K562 (cell line): Measurements from ENCODE around the gene FPGS. TPM values are rescaled to one million over a fixed set of nuclear protein-coding genes. Genes with fewer than 3 reads are reported as not detected.

Experiments used
- CCNT2 ChIP-seq: IDR thresholded peaks from 2 replicates; pipeline ENCODE4 v1.6.1; 2011; ENCODE audit warnings: borderline replicate concordance, low read depth, mild to moderate bottlenecking, moderate library complexity, mixed read lengths, low read length; ENCODE audit not compliant: insufficient read length; ENCODE audit errors: extremely low read depth
- CTBP1 ChIP-seq: fragments of 450-650 bp; IDR thresholded peaks from 2 replicates; pipeline ENCODE4 v1.6.1; 2016; ENCODE audit warnings: borderline replicate concordance
- DIDO1 ChIP-seq: fragments of 450-650 bp; IDR thresholded peaks from 2 replicates; pipeline ENCODE4 v1.6.1; 2016; ENCODE audit warnings: low read depth, missing biosample characterization, missing genetic modification characterization
- ESRRA ChIP-seq: fragments of 450-650 bp; IDR thresholded peaks from 2 replicates; pipeline ENCODE4 v1.6.1; 2014; ENCODE audit warnings: low read depth, mild to moderate bottlenecking, moderate library complexity, borderline replicate concordance
- ETS2 ChIP-seq: IDR thresholded peaks from 2 replicates; pipeline ENCODE4 v1.6.1; 2016; ENCODE audit warnings: borderline replicate concordance, missing genetic modification characterization, mild to moderate bottlenecking, moderate library complexity, missing compliant biosample characterization; ENCODE audit not compliant: poor library complexity, severe bottlenecking
- EZH2 ChIP-seq: IDR thresholded peaks from 2 replicates; pipeline ENCODE4 v1.6.1; 2012; ENCODE audit warnings: low read depth, mild to moderate bottlenecking, inconsistent platforms, low read length, borderline replicate concordance
- FOS ChIP-seq: IDR thresholded peaks from 3 replicates; pipeline ENCODE4 v1.6.1; 2011; ENCODE audit not compliant: insufficient read length; ENCODE audit errors: extremely low read depth
- FOSL1 ChIP-seq: fragments of 200-800 bp; sonication (Bioruptor generic); conservative IDR thresholded peaks from 2 replicates; pipeline ENCODE4 v1.6.1; 2016; ENCODE audit warnings: missing genetic modification characterization, missing compliant biosample characterization
- FOXA1 ChIP-seq: fragments of 450-650 bp; IDR thresholded peaks from 2 replicates; pipeline ENCODE4 v1.6.1; 2016; ENCODE audit warnings: mild to moderate bottlenecking, borderline replicate concordance
- NCOA1 ChIP-seq: fragments of 450-650 bp; IDR thresholded peaks from 2 replicates; pipeline ENCODE4 v1.6.1; 2016; ENCODE audit warnings: low read depth
- NR2C1 ChIP-seq, 2 experiments: fragments of 450-650 bp; IDR thresholded peaks; 2 replicates each; pipeline ENCODE4 v1.6.1; 2017; ENCODE audit warnings: mild to moderate bottlenecking in 2 of 2, antibody characterized with exemption in 1 of 2, inconsistent platforms in 1 of 2, missing compliant biosample characterization in 1 of 2, missing genetic modification characterization in 1 of 2
- RBM34 ChIP-seq: fragments of 200-400 bp; formaldehyde crosslinking; IDR thresholded peaks from 2 replicates; pipeline ENCODE4 v1.6.1; 2018; ENCODE audit warnings: low read length, borderline replicate concordance; ENCODE audit not compliant: insufficient read depth
- RHOXF2B ChIP-seq: fragments of 250-450 bp; sonication (Bioruptor Pico); conservative IDR thresholded peaks from 2 replicates; pipeline ENCODE4 v1.5.1; 2021
- SMAD4 ChIP-seq: fragments of 250-450 bp; sonication (Bioruptor Pico); conservative IDR thresholded peaks from 2 replicates; pipeline ENCODE4 v1.8.0; 2021; ENCODE audit warnings: inconsistent platforms, mild to moderate bottlenecking, moderate library complexity
- U2AF1 ChIP-seq: fragments of 200-400 bp; formaldehyde crosslinking; optimal IDR thresholded peaks from 2 replicates; pipeline ENCODE3; 2017; ENCODE audit warnings: mild to moderate bottlenecking, low read depth, low read length, moderate library complexity
- YY1 ChIP-seq, 3 experiments: IDR thresholded peaks; 2 replicates each; pipeline ENCODE4 v1.6.1; 2011; ENCODE audit warnings: low read length in 2 of 3, mild to moderate bottlenecking in 2 of 3, moderate library complexity in 2 of 3, borderline replicate concordance in 1 of 3, control low read depth in 1 of 3, low read depth in 1 of 3; ENCODE audit not compliant: insufficient read depth in 3 of 3, insufficient replicate concordance in 2 of 3, control insufficient read depth in 1 of 3, insufficient read length in 1 of 3; ENCODE audit errors: extremely low read depth in 1 of 3
- ZNF444 ChIP-seq: fragments of 250-450 bp; sonication (Bioruptor Pico); IDR thresholded peaks from 2 replicates; pipeline ENCODE4 v1.4.0; 2020; ENCODE audit warnings: mild to moderate bottlenecking, moderate library complexity
- ZNF586 ChIP-seq: fragments of 450-650 bp; formaldehyde crosslinking; conservative IDR thresholded peaks from 2 replicates; pipeline ENCODE4 v1.4.0; 2020; ENCODE audit warnings: mild to moderate bottlenecking, moderate library complexity
- ZNF79 ChIP-seq: fragments of 250-450 bp; sonication (Bioruptor Pico); IDR thresholded peaks from 2 replicates; pipeline ENCODE4 v1.4.0; 2020; ENCODE audit warnings: low read depth, mild to moderate bottlenecking, moderate library complexity
- polyA plus RNA-seq, 8 experiments: library from polyadenylated mRNA; depleted of rRNA in 4 of 8; stranded (reverse) in 5 of 8; unstranded in 3 of 8; fragments of >200 nt; fragmentation: Nextera tagmentation in 2 of 8; fragmentation: Illumina TruSeq in 1 of 8; extraction: Ambion mirVana in 2 of 8; extraction: Trizol in 1 of 8; gene quantifications; 2 replicates each; pipeline versions ENCODE4 v1.2.1 to v1.2.3, GENCODE V29; 2011 to 2014; ENCODE audit warnings: inconsistent platforms in 1 of 8, missing spikeins in 1 of 8
- total RNA-seq, 7 experiments: library from RNA; depleted of rRNA in 6 of 7; stranded (reverse); fragments of >200 nt in 6 of 7; fragmentation: Illumina TruSeq in 2 of 7; extraction: Trizol in 2 of 7; gene quantifications; 2 replicates each; pipeline versions ENCODE4 v1.2.1 to v1.2.3, GENCODE V29; 2011 to 2021; ENCODE audit warnings: low replicate concordance in 1 of 7
- TF ChIP-seq, protein P1 (sequence below): fragments of 250-450 bp; sonication (Bioruptor Pico); IDR thresholded peaks from 2 replicates; pipeline ENCODE4 v1.8.0; 2022; ENCODE audit warnings: inconsistent platforms
- TF ChIP-seq, protein P2 (sequence below): fragments of 250-450 bp; sonication (Bioruptor Pico); IDR thresholded peaks from 2 replicates; pipeline ENCODE4 v1.5.0; 2021
- TF ChIP-seq, protein P3 (sequence below): sonication (generic); formaldehyde crosslinking; IDR thresholded peaks from 2 replicates; pipeline ENCODE4 v1.8.0; 2022; ENCODE audit warnings: mild to moderate bottlenecking, missing genetic modification reagents
- TF ChIP-seq, protein P4 (sequence below): fragments of 250-450 bp; sonication (Bioruptor Pico); IDR thresholded peaks from 2 replicates; pipeline ENCODE4 v1.8.0; 2021; ENCODE audit warnings: moderate library complexity, mild to moderate bottlenecking, inconsistent platforms

The FPGS gene
- total and polyA plus RNA-seq, 9 of the 15 experiments (the other 6 are each of a cell fraction or from before 2014, with no cell fraction given): 0.84 to 86.4 (median 59.2) TPM

DNA sequence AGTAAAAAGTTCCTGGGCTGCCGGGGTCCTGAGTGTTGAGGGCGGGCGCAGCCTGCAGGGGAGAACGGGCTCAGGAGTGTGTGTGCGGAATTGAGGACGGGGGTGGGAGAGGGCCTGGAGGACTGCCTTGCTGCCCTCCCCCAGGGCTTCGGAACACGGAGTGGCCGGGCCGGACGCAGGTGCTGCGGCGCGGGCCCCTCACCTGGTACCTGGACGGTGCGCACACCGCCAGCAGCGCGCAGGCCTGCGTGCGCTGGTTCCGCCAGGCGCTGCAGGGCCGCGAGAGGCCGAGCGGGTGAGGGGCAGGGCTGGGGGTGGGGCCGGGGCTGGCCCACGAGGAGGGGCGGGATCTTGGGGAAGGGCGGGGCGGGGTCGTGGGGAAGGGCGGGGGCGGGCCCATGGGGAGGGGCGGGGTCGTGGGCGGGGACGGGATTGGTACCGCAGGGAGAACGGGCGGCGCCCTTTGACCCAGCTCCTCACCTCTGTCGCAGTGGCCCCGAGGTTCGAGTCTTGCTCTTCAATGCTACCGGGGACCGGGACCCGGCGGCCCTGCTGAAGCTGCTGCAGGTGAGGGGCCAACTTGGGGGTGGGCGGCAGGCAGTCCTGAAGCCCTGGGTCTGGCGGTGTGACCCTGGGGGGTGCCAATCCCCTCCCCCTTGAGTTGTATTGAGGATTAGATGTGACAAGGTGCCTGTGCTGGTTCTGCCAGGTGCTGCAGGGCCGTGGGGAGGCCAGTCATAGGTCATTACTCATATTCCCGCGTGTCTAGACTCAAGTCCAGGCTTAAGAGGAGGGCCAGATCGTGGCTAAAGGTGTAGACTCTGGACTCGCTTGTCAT is 7.1 kb downstream of the FPGS start (continued):
- no peak for TF ChIP-seq U2AF1
- no peak for TF ChIP-seq SMAD4
- TF ChIP-seq RBM34: no peak
- TF ChIP-seq, protein P1, sequence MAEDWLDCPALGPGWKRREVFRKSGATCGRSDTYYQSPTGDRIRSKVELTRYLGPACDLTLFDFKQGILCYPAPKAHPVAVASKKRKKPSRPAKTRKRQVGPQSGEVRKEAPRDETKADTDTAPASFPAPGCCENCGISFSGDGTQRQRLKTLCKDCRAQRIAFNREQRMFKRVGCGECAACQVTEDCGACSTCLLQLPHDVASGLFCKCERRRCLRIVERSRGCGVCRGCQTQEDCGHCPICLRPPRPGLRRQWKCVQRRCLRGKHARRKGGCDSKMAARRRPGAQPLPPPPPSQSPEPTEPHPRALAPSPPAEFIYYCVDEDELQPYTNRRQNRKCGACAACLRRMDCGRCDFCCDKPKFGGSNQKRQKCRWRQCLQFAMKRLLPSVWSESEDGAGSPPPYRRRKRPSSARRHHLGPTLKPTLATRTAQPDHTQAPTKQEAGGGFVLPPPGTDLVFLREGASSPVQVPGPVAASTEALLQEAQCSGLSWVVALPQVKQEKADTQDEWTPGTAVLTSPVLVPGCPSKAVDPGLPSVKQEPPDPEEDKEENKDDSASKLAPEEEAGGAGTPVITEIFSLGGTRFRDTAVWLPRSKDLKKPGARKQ: peak; percentile 82; the same call in 1 of the 2 replicates
- TF ChIP-seq FOSL1 (tag): no peak
- TF ChIP-seq FOS: no peak
- TF ChIP-seq RHOXF2B: no peak
- TF ChIP-seq ZNF444 (CRISPR knock-in tag): no peak
- TF ChIP-seq, protein P2, sequence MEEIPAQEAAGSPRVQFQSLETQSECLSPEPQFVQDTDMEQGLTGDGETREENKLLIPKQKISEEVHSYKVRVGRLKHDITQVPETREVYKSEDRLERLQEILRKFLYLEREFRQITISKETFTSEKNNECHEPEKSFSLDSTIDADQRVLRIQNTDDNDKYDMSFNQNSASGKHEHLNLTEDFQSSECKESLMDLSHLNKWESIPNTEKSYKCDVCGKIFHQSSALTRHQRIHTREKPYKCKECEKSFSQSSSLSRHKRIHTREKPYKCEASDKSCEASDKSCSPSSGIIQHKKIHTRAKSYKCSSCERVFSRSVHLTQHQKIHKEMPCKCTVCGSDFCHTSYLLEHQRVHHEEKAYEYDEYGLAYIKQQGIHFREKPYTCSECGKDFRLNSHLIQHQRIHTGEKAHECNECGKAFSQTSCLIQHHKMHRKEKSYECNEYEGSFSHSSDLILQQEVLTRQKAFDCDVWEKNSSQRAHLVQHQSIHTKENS (CRISPR knock-in tag): no peak
- no peak for TF ChIP-seq DIDO1 (tag)
- no peak for TF ChIP-seq ETS2 (tag)
- TF ChIP-seq CCNT2: peak; percentile 39
- TF ChIP-seq CTBP1: 0 out of 2 replicates have a peak, but pooled peaks have one; percentile 30
- TF ChIP-seq, protein P3, sequence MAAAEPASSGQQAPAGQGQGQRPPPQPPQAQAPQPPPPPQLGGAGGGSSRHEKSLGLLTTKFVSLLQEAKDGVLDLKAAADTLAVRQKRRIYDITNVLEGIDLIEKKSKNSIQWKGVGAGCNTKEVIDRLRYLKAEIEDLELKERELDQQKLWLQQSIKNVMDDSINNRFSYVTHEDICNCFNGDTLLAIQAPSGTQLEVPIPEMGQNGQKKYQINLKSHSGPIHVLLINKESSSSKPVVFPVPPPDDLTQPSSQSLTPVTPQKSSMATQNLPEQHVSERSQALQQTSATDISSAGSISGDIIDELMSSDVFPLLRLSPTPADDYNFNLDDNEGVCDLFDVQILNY (CRISPR knock-in tag): no peak
- no peak for TF ChIP-seq FOXA1
- TF ChIP-seq ESRRA: no peak
- no peak for TF ChIP-seq ZNF79
- TF ChIP-seq YY1 (IDR thresholded peaks at IDR 0.05; ENCODE audit: borderline replicate concordance in 1 of 3, control insufficient read depth in 1 of 3, extremely low read depth in 1 of 3, insufficient read depth in 3 of 3, insufficient read length in 1 of 3, insufficient replicate concordance in 2 of 3, low read depth in 1 of 3, low read length in 2 of 3): no peak
- no peak for TF ChIP-seq NCOA1
- TF ChIP-seq ZNF586 (CRISPR knock-in tag): no peak
- TF ChIP-seq NR2C1 (IDR thresholded peaks at IDR 0.05): peak; percentile 72
- peak; percentile 73; the same call in 1 of the 2 replicates for TF ChIP-seq NR2C1 (tag; IDR thresholded peaks at IDR 0.05)
- no peak for TF ChIP-seq EZH2
- TF ChIP-seq, protein P4, sequence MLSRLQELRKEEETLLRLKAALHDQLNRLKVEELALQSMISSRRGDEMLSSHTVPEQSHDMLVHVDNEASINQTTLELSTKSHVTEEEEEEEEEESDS (CRISPR knock-in tag): no peak
